Measurements from ENCODE around the gene PHLPP1. TPM values are rescaled to one million over a fixed set of nuclear protein-coding genes. Genes with fewer than 3 reads are reported as not detected.

Gene PHLPP1
- total and polyA plus RNA-seq, 2 of the 13 experiments (the other 11 are each of a cell fraction or from before 2014, with no cell fraction given): 9.8 to 18.5 TPM

- peak in 1 of 2 experiments; percentile 62; a peak in 2 of 4 replicates for TF ChIP-seq HMGXB4 (CRISPR knock-in tag; IDR thresholded peaks at IDR 0.05; ENCODE audit: borderline replicate concordance in 1 of 2, low read depth in 1 of 2)
- no peak for TF ChIP-seq SIX4 (CRISPR knock-in tag; IDR thresholded peaks at IDR 0.05)
- TF ChIP-seq THAP7 (CRISPR knock-in tag; IDR thresholded peaks at IDR 0.05): no peak
- TF ChIP-seq ATF7-NPFF (CRISPR knock-in tag; IDR thresholded peaks at IDR 0.05; ENCODE audit: low read depth): peak; percentile 37; the same call in 1 of the 2 replicates
- no peak for TF ChIP-seq ZNF17 (CRISPR knock-in tag; IDR thresholded peaks at IDR 0.05)
- TF ChIP-seq MXI1 (IDR thresholded peaks at IDR 0.05; ENCODE audit: borderline replicate concordance, low read depth, low read length): 0 out of 3 replicates have a peak, but pooled peaks have one; percentile 19
- TF ChIP-seq ZMYM2 (CRISPR knock-in tag; IDR thresholded peaks at IDR 0.05): no peak
- TF ChIP-seq HOXA5 (CRISPR knock-in tag; IDR thresholded peaks at IDR 0.05): no peak
- no peak for TF ChIP-seq ZBTB39 (CRISPR knock-in tag; IDR thresholded peaks at IDR 0.05)
- TF ChIP-seq STAT5B (CRISPR knock-in tag; IDR thresholded peaks at IDR 0.05): no peak
- TF ChIP-seq AGO2 (optimal IDR thresholded peaks at IDR 0.05; ENCODE audit: low read depth, low read length): peak; percentile 47
- no peak for TF ChIP-seq ZNF703 (CRISPR knock-in tag; IDR thresholded peaks at IDR 0.05; ENCODE audit: borderline replicate concordance)
- TF ChIP-seq YY1 (IDR thresholded peaks at IDR 0.05; ENCODE audit: insufficient read depth, insufficient replicate concordance, low read depth, low read length): no peak
- no peak for TF ChIP-seq NFE2 (CRISPR knock-in tag; IDR thresholded peaks at IDR 0.05)
- 0 out of 2 replicates have a peak, but pooled peaks have one; percentile 17 for TF ChIP-seq RXRA (CRISPR knock-in tag; IDR thresholded peaks at IDR 0.05)
- TF ChIP-seq ZNF512 (CRISPR knock-in tag; IDR thresholded peaks at IDR 0.05): no peak
- TF ChIP-seq CTCF (CRISPR knock-in tag; IDR thresholded peaks at IDR 0.05): peak; percentile 65
- TF ChIP-seq ATF1 (CRISPR knock-in tag; IDR thresholded peaks at IDR 0.05): no peak
- TF ChIP-seq ZC3H4 (CRISPR knock-in tag; IDR thresholded peaks at IDR 0.05; ENCODE audit: borderline replicate concordance): no peak
- TF ChIP-seq THAP8 (CRISPR knock-in tag; IDR thresholded peaks at IDR 0.05; ENCODE audit: borderline replicate concordance): no peak
These were observed 1.4 kb downstream of the PHLPP1 start (continued) for GRCh38 chr18:62716619-62717168.
